Measurements from ENCODE around the gene HMCN2. TPM values are rescaled to one million over a fixed set of nuclear protein-coding genes. Genes with fewer than 3 reads are reported as not detected.

Gene HMCN2
- total RNA-seq, 1 experiment from 2014 or later = 8.6 TPM

GRCh38 chr9:130348881-130349280 lies 83.3 kb downstream of the HMCN2 start:
- no peak overlapping the region for H4K8ac ChIP-seq (replicated peaks; ENCODE audit: insufficient read length, low read depth, low read length)
- H3K79me1 ChIP-seq (ENCODE audit: insufficient read depth, low read depth, low read length, poor library complexity, severe bottlenecking) = no peaks in the 10 kb centered on the region
- H3K56ac ChIP-seq (ENCODE audit: insufficient read length, low read depth, low read length) = no peak overlapping the region
- no peak overlapping the region for H3K4ac ChIP-seq (ENCODE audit: low read depth, low read length)
- H3K9ac ChIP-seq (ENCODE audit: extremely low read depth, insufficient read length, low read length) = no peak overlapping the region
- H2BK15ac ChIP-seq (ENCODE audit: low read depth, low read length) = no peak overlapping the region
- no peak for TF ChIP-seq CTCF (conservative IDR thresholded peaks at IDR 0.05)
- DNase-seq = no peak
- no peaks in the 10 kb centered on the region for H4K20me1 ChIP-seq (ENCODE audit: control insufficient read depth, insufficient read depth, insufficient read length)
- H3K14ac ChIP-seq (ENCODE audit: insufficient read depth, low read length) = no peak overlapping the region
- Mint-ChIP-seq H3K27me3 (ENCODE audit: low read depth) (no peaks in the 10 kb centered on the region), H3K4me1 (peaks cover 2 to 3% of the 10 kb centered on the region in 2 experiments; a peak in 3 of 4 replicates), H3K4me3 (no peak overlapping the region), H3K36me3 (ENCODE audit: insufficient read depth in 1 of 3, low read depth in 3 of 3) (no peaks in the 10 kb centered on the region), H3K27ac (no peak overlapping the region), H3K9me3 (no peaks in the 10 kb centered on the region)
- no peak overlapping the region for H2BK20ac ChIP-seq (ENCODE audit: low read depth, low read length, poor library complexity, severe bottlenecking)
- H3K23me2 ChIP-seq (ENCODE audit: insufficient read length, low read depth, low read length, poor library complexity, severe bottlenecking) = no peaks in the 10 kb centered on the region
- no peaks in the 10 kb centered on the region for H3K79me2 ChIP-seq (ENCODE audit: insufficient read depth, low read length)
- no peak overlapping the region for H3K4me2 ChIP-seq (ENCODE audit: insufficient read depth, insufficient read length, low read length)
- H3K23ac ChIP-seq (ENCODE audit: insufficient read length, low read depth, low read length) = no peak overlapping the region
- no peak overlapping the region for H2BK120ac ChIP-seq (ENCODE audit: low read depth, low read length, poor library complexity, severe bottlenecking)
- no peak overlapping the region for H3K18ac ChIP-seq (ENCODE audit: insufficient read length, low read depth, low read length)
- H4K5ac ChIP-seq (ENCODE audit: insufficient read length, low read depth, low read length) = no peak overlapping the region
- no peak overlapping the region for H4K91ac ChIP-seq (ENCODE audit: insufficient read length, low read depth, low read length)
- H2BK5ac ChIP-seq (ENCODE audit: insufficient read length, low read length) = no peak overlapping the region
- WGBS (ENCODE audit: extremely low coverage, insufficient read length, low lambda C conversion rate) = no CpG with 5 or more reads among the region's 8 CpGs
- no peaks in the 10 kb centered on the region for H3K4me1 ChIP-seq (ENCODE audit: insufficient read depth, low read length)
- H3K27ac ChIP-seq (ENCODE audit: insufficient read length, low read depth, low read length) = no peak overlapping the region
- H2BK12ac ChIP-seq (ENCODE audit: insufficient read length, low read depth, low read length) = no peak overlapping the region
- no peaks in the 10 kb centered on the region for H3K9me3 ChIP-seq (ENCODE audit: control insufficient read depth, low read depth, low read length)
- H2AK5ac ChIP-seq (ENCODE audit: insufficient read length, low read length) = no peak overlapping the region
- no peaks in the 10 kb centered on the region for H3K27me3 ChIP-seq (ENCODE audit: insufficient read depth, low read length)
- no peak overlapping the region for H2AFZ ChIP-seq (ENCODE audit: low read length)
- no peak overlapping the region for H3T11ph ChIP-seq (ENCODE audit: low read length)

Measured in H9 (cell line).